Fibroblast of the conjunctiva (primary cell): Measurements from ENCODE around the gene AFF3.
"Not testable (repeated sequence)": the region's sequence is repeated elsewhere in the genome, so short reads cannot be mapped to it uniquely, and the experiment has no call there.

Experiments
- DNase-seq: peaks from one replicate; pipeline ENCODE4 v3.0.0-alpha.2; 2010; ENCODE audit warnings: low read depth

AFF3 gene

GRCh38 chr2:100142393-100142792 is at the start of gene AFF3:
Gene AFF3 (minus strand): TSS chr2:100142590. CDS start chr2:100104454, 38,136 bp downstream.
- DNase-seq, result no peak

GRCh38 chr2:100189387-100189786 is 47.0 kb upstream of the AFF3 start:
- DNase-seq, result no peak

- no peak for DNase-seq
Measured at GRCh38 chr2:100188326-100188725, 45.9 kb upstream of the AFF3 start.

GRCh38 chr2:100186126-100186525 is 43.7 kb upstream of the AFF3 start:
- DNase-seq, result no peak

DNA sequence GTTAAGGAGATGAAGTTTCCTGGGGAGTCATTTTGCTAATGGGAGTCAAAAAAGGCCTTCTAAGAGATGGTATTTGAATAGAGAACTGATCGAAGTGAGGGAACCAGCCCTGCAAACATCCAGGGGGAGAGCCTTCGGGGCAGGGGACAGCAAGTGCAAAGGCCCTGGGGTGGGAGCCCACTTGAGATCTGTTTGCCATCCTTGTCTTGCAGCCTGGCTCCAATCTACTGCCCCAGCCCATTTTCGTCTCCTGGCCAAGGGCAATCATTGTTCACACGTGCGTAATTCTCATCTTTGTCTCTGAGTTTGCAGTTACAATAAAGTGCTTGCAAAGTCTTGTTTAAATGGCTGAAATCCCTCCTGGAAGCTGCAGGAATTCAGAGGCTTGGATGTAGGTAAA is 43.1 kb upstream of the AFF3 start:
- DNase-seq, result no peak

GRCh38 chr2:100185105-100185504 is 42.7 kb upstream of the AFF3 start:
- no peak for DNase-seq

GRCh38 chr2:100184055-100184737 is 41.8 kb upstream of the AFF3 start:
- no peak for DNase-seq

DNA sequence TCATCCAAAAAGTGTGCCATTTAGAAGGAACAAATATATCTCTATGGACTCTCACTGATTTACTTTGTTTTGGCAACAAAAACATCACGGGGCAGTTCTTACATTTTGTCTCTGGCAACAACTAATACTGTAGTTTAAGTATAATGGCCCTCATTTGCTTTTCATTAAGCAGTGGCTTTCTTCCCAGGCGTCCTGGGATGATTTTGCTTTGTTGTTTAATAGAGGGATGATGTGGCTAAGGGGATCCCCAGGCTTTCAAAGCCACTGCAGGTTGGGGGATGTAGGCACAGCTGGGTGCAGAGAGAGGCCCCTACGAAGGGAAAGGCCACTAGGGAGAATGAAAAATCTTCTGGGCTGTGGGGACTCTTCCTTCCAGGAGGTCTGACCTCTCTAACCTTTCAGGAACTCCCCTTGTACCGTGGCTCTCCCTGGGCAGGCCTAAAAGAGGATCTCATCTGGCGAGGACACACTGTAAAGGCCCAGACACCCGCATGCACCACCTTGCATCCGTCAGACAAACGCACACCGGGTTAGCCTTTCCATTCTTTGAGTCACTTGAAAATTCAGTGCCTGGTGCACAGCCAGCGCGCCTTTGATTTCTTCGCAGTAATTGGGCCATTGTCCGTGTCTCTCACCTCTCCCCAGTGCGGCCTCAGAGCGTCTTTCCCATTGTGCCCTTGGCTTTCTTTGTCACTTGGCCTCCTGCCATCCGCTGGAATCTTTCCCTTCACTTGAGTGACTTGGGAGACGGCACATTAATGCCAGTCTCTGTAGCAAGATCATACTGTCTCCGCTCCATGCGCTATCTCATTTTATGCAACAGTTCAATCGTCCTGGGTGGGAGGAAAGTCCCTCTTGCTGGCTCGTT is 40.3 kb upstream of the AFF3 start:
- no peak for DNase-seq

DNA sequence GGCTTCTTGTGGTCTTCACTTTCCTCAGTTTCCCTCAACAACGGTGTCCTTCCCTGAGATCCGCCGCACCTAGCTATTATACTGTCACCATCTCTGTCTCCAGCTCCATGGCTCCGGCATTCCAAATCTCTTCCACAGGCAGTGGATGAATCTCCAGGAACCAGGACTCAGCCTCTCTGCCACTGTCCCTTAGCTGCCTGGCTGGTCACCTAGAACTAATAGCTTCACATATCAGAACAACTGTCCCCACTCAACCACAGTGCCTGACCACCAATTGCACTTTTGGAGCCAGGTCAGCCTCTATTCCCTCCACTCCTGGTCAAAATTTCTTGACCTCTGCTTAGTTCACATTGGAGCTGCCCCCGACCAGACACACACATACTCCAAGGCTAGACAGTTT is 38.1 kb upstream of the AFF3 start:
- no peak for DNase-seq

- no peak for DNase-seq
Measured at GRCh38 chr2:100179806-100180205, 37.4 kb upstream of the AFF3 start.

GRCh38 chr2:100178864-100179263 is 36.5 kb upstream of the AFF3 start:
- no peak for DNase-seq

GRCh38 chr2:100178085-100178788 is 35.8 kb upstream of the AFF3 start:
- DNase-seq, result no peak

- DNase-seq, result no peak
Measured at GRCh38 chr2:100176925-100177324, 34.5 kb upstream of the AFF3 start.

- DNase-seq, result no peak
Measured at GRCh38 chr2:100174026-100174431, 31.6 kb upstream of the AFF3 start.

- DNase-seq, result no peak
Measured at GRCh38 chr2:100166701-100167100, 24.3 kb upstream of the AFF3 start.

GRCh38 chr2:100163605-100164004 is 21.2 kb upstream of the AFF3 start:
- no peak for DNase-seq

DNA sequence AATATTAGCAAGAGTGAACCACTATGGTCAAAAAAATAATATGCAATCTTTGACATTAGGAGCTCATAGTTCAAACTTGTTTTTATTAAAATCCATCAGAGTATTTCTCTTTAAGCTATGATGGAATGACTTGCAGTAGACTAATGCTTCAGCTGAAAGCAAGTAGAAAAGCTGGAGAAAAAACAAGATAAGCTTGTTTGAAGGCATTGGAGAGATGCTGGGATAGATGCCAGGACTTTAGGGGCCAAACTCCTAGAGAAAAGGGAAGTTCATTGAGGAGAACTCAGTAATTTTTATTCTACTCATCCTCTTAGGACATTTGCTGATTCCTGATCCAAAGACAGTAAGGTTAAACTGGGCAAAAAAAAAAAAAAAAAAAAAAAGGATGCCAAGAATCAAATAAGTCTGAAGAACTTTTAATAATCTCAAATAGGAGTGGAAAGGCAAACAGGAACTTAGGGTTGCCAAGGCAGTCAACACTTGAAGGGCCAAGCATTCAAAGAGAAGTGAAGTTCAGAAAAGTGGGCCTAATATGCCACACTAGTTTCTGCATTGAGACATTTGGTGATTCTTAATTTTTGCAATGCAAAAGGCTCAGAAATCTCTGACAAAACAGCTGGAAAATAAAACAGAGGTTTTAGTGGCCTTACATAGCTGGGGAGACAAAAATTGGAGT is 19.7 kb upstream of the AFF3 start:
- DNase-seq, result no peak

- no peak for DNase-seq
Measured at GRCh38 chr2:100160396-100160795, 18.0 kb upstream of the AFF3 start.

GRCh38 chr2:100151832-100152231 is 9.4 kb upstream of the AFF3 start:
- DNase-seq, result not testable (repeated sequence)

DNA sequence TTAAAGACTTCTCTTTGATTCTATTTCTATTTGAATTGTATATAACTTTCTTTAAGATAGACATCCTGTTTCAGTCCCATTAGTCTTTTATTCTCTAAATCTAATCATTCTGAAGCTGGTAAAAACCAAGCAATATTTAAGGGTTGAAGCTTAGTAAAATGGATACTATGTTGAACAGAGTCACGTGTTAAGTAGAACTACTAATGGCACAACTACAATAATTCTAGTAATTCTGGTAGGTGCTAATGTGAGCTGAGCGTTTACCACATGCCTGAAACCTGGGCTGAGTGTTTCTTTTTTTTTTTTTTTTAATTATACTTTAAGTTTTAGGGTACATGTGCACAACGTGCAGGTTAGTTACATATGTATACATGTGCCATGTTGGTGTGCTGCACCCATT is 8.9 kb upstream of the AFF3 start:
- no peak for DNase-seq

DNA sequence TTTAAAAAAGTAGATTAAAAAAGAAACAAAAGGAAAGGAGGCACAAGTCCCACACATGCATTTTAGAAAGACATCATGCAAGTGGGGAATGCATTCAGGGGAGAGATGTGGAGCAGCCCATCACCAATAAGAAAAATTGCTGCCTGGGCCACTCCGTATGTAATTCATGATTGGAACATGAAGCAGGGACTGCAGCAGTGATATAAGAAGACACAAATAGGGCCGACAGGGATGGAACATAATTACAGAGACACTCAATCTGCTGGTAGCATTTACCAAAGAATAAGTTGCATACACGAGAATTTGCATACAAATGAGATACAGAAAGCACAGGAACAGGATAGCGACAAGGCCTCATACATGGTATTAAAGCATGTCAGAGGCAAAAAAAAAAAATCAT is 6.5 kb upstream of the AFF3 start:
- no peak for DNase-seq

DNA sequence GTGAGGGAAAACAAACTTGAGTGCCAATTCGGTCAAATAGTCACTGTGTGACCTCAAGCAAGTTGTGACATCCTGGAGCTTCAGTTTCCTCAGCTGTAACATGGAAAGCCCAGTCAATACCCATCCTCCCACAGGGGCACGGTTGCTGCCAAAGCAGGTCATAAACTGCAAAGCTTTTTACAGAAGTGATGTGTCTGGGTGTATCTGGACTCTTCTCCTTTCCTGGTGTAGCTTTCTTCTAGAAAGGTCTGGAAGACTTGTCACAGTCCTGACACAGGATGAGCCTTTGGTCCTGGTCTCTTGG is 4.2 kb upstream of the AFF3 start:
- no peak for DNase-seq
